Stimulated activated CD8-positive, alpha-beta memory T cell treated with anti-CD3 and anti-CD28 coated beads, Interleukin-2, amount 100 ng/mL, for 1 hour (primary cell): ENCODE results near the gene ZBTB18.
"Not testable (repeated sequence)": the region's sequence is repeated elsewhere in the genome, so short reads cannot be mapped to it uniquely, and the experiment has no call there.

Experiments
- DNase-seq, 2 donors: peaks; one replicate each; pipeline ENCODE4 v3.0.0-alpha.2; 2020; ENCODE audit warnings: low read depth in 2 of 2

The ZBTB18 gene

GRCh38 chr1:244041466-244042120 lies 9.5 kb upstream of the ZBTB18 start:
- DNase-seq = no peak

GRCh38 chr1:244042293-244042692 lies 8.8 kb upstream of the ZBTB18 start:
- DNase-seq = no peak

DNA sequence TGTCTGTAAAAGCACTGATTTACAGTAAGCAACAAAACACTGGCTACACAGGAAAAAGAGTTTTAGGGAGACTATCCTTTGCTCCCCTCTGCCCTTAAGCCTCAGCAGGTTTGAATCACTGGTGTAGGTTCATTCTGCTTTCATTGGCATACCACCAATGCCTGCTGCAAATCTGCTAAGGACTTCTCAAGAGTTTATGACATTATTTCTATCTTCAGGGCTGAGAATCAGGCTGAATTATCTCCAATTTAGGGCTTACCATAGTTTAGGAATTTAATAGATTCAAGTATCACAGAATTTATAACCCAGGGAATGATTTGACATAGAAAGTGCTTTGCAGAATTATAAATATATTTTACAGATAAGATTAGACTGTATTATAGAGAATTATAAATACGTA lies 6.7 kb upstream of the ZBTB18 start:
- no peak for DNase-seq

DNA sequence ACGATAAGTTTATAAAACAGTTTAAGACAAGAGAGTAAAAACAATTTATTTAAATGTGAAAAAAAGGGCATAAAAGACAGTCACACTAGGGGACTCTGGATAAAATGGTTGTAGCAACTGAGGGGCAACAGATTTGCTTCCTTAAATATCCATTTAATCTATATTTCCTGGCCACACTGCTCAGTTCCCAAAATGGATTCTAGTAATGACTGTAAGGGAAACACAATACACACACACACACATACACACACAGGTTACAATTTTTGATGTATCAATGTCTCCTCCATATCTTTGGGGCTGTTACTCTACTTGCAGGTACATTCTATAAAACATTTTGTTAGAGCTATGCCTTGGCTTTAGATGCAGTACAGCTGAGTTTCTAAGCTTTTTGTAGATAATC lies 4.8 kb upstream of the ZBTB18 start:
- DNase-seq = not testable (repeated sequence)

GRCh38 chr1:244046907-244047611 lies 4.0 kb upstream of the ZBTB18 start:
- no peak for DNase-seq

GRCh38 chr1:244047621-244048255 lies 3.3 kb upstream of the ZBTB18 start:
- DNase-seq = peak in 1 of 2 donors; percentile 30

GRCh38 chr1:244048256-244049161 lies 2.6 kb upstream of the ZBTB18 start:
- peak; percentile 92 to 97 for DNase-seq

GRCh38 chr1:244049162-244050013 lies 1.7 kb upstream of the ZBTB18 start:
- peak in 1 of 2 donors; percentile 16 for DNase-seq

GRCh38 chr1:244050014-244050834 lies 859 bp upstream of the ZBTB18 start:
- DNase-seq = no peak

- no peak for DNase-seq
Observed at GRCh38 chr1:244052016-244052727, 1.1 kb downstream of the ZBTB18 start.

- DNase-seq = no peak
Observed at GRCh38 chr1:244052728-244053312, 1.7 kb downstream of the ZBTB18 start.

DNA sequence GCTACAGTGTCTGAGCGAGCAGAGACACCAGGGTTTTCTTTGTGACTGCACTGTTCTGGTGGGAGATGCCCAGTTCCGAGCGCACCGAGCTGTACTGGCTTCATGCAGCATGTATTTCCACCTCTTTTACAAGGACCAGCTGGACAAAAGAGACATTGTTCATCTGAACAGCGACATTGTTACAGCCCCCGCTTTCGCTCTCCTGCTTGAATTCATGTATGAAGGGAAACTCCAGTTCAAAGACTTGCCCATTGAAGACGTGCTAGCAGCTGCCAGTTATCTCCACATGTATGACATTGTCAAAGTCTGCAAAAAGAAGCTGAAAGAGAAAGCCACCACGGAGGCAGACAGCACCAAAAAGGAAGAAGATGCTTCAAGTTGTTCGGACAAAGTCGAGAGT lies 2.7 kb downstream of the ZBTB18 start:
- DNase-seq = no peak

- no peak for DNase-seq
Observed at GRCh38 chr1:244054247-244054923, 3.3 kb downstream of the ZBTB18 start.

GRCh38 chr1:244054924-244055263 lies 3.8 kb downstream of the ZBTB18 start:
- DNase-seq = no peak

- no peak for DNase-seq
Observed at GRCh38 chr1:244056577-244056976, 5.5 kb downstream of the ZBTB18 start.

DNA sequence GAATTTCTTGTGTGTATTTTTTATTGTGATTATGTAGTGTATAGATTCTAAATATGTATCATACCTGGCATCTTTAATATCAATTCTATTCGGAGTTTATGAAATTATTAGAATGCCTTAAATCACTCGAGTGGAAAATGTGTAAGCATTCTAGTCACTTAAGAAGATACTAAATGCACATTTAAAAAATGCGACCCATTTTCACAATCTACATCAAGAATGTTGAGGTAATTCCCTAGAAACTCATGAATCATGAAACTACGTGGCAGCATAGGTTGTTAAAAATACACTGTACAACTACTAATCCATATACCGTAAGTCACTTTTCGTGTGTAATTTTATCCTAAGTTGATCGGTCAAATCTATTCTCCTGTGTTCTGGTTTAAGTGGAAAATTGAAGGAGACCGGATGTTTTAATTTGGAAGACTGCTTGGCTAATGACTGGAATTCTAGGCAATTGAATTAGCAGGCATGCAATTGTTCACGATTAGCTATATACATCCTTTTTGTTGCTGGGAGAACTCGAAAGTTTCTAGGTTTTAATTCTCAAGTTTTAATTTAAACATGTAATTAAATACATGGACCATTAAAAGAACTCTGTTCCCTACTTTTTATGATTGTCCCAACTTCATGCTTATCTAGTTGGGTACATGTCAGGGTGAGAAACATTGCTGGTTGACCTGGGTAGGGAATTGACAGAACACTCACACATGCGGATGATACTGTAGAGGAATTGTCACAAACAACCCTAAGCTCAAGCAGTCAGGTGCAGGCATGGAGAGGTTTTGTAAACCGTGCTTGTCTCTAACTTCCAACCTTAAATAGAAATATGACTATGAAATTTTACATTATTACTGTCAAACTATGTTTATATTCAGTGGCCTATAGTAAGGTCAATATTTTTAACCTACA lies 6.6 kb downstream of the ZBTB18 start:
- DNase-seq = no peak

DNA sequence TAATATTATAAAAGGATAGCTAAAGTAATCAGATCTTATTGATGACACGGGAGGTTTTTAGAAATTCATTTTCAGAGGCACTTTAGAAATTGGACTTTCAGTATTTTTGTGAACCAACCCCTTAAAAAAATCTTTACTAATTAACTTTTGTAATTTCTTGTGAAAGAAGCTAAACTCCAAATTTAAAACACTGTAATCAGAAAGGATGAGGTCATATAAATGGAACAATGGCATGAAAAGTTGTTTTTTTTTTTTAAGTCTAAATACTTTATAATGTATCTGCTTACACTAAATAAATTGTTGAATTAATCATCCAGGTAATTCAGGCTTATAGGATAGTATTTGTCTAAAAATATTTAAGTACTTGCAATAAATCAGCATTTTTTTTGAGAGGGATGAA lies 9.0 kb downstream of the ZBTB18 start:
- no peak for DNase-seq

- DNase-seq = no peak
Observed at GRCh38 chr1:244060686-244061085, 9.6 kb downstream of the ZBTB18 start.
